ENCODE results near the gene NUTM2F.
"Not testable (repeated sequence)": the region's sequence is repeated elsewhere in the genome, so short reads cannot be mapped to it uniquely, and the experiment has no call there.

Gene NUTM2F

GRCh38 chr9:94328544-94328943 is at the start of gene NUTM2F:
Gene NUTM2F, minus strand, starts transcription at chr9:94328644. Its CDS starts 21 bp downstream, at chr9:94328623.
- DNase-seq: not testable (repeated sequence)

DNA sequence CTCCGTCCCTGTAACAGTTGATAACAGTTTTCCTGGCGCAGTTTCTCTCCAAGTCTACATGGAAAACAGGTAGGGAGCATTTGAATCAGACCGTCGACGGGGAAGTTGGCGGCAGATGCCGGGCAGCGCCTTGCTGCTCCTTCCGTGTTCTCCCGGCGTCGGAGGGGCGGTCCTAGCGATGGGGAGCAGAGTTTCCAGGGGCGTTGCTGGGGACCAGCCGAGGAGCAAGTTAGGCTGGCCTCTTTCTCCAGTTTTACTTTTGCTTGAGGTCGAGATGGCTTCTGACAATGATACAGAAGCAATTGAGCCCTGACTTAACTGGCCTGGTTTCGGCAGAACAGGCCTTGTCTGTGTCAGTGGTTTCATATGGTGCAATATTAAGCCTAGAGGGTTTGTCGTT is 46.8 kb upstream of the NUTM2F start:
- DNase-seq: not testable (repeated sequence)

- peak; percentile 58 to 82 (median 66) for DNase-seq
Observed at GRCh38 chr9:94374176-94375056, 46.0 kb upstream of the NUTM2F start.

- not testable (repeated sequence) for DNase-seq
Observed at GRCh38 chr9:94373779-94374175, 45.3 kb upstream of the NUTM2F start.

- DNase-seq: not testable (repeated sequence)
Observed at GRCh38 chr9:94370266-94370665, 41.8 kb upstream of the NUTM2F start.

- not testable (repeated sequence) for DNase-seq
Observed at GRCh38 chr9:94364093-94364614, 35.7 kb upstream of the NUTM2F start.

- DNase-seq: not testable (repeated sequence)
Observed at GRCh38 chr9:94357158-94357557, 28.7 kb upstream of the NUTM2F start.

GRCh38 chr9:94351901-94352723 is 23.7 kb upstream of the NUTM2F start:
- DNase-seq: not testable (repeated sequence)

GRCh38 chr9:94348754-94349153 is 20.3 kb upstream of the NUTM2F start:
- not testable (repeated sequence) for DNase-seq

DNA sequence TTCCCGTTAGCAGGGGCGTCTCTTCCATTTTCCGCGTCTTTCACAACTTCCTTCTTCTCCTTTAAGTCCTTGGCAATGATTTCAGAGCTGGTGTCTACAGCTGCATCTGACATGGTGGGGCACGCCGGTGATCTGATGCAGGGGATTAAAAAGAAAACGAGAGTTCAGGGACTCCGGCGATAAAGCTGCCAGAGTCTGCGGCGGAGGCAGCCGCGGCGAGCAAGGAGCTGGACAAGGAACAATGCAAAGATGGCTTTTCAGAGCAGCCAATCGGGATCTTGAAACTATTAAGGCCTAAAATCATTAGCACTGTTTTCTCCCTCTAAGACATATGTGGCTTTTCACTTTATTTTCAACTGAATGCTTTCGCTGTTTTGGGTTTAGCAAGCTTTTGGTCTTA is 19.0 kb upstream of the NUTM2F start:
- not testable (repeated sequence) for DNase-seq

GRCh38 chr9:94341703-94342102 is 13.3 kb upstream of the NUTM2F start:
- not testable (repeated sequence) for DNase-seq

DNA sequence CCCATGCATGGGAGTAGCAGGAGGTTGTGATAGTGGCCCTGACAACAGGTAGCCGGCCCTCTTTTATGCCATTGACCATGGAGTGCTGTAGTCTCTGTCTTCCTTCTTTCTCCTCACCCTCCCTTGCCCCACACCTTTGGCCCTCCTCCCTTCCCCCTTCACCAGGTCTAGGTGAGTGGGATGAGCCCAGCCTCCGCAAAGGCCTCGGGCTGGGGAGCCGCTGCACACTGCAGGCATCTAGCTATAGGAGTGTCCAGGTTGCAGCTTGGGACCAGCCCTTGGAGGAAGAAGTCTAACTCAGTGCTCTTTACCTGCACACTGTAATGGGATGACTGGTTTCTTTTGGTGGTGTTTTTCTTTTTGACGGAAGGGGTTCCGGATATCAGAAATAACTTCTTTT is 12.3 kb upstream of the NUTM2F start:
- not testable (repeated sequence) for DNase-seq

- not testable (repeated sequence) for DNase-seq
Observed at GRCh38 chr9:94339657-94340056, 11.2 kb upstream of the NUTM2F start.

GRCh38 chr9:94338723-94339122 is 10.3 kb upstream of the NUTM2F start:
- DNase-seq: not testable (repeated sequence)

DNA sequence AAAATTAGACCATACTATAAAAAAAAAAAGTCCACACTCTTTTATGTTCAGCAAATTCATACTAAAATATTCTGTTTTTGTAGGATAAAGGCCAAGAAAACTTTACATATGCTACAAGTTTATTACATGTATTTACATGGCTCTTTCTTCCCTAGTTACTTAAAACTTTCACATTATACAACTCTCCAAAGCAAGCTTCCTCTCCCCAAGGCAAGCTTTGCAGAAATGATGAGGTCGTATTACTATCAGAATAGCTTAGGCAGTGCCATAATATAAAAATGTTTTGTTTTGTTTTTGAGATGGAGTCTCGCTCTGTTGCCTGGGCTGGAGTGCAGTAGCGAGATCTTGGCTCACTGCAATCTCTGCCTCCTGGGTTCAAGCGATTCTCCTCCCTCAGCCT is 8.0 kb upstream of the NUTM2F start:
- DNase-seq: not testable (repeated sequence)

DNA sequence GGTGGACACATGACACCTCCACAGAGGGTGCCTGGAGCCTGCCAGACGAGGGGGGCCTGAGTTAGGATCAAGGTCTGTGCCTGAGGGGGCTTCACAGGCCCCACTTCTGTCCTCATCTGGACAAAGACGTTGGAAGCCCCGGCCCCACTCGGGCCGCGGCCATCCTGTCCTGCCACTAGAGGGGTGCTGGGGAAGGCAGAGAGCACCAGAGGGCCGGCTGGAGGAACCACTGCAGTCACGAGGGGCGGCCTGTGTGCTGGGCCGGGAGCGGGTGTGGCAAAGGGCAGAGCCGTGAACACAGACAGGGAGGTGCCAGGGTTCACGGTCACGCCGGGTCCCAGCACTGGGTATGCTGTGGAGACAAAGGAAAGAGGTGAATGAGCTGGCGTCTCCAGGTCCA is 2.9 kb downstream of the NUTM2F start:
- not testable (repeated sequence) for DNase-seq

- not testable (repeated sequence) for DNase-seq
Observed at GRCh38 chr9:94323153-94323798, 5.2 kb downstream of the NUTM2F start.

DNA sequence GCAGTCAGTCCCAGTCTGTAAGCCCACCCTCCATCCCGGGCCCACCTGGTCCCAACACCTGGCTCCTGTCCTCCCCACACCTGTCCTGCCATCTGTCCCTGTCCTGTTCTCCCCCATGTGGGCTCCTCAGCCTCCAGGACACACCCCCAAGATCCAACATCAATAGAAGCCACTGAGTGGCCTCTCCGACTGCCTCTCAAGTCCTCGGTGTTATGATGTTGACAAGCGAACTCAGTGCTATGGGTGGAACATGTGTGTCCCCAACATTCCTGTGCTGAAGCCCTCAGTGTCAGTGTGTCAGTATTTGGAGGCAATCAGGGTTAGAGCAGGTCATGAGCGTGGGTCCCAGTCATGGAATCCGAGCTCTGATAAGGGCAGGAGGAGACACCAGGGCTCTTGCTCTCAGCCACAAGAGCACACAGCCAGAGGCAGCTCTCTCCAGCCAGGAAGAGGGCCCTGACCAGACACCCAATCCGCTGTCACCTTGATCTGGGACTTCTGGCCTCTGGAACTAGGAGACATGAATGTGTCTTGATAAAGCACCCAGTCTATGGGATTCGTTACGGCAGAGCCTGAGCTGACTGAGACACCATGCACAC is 6.0 kb downstream of the NUTM2F start:
- not testable (repeated sequence) for DNase-seq

DNA sequence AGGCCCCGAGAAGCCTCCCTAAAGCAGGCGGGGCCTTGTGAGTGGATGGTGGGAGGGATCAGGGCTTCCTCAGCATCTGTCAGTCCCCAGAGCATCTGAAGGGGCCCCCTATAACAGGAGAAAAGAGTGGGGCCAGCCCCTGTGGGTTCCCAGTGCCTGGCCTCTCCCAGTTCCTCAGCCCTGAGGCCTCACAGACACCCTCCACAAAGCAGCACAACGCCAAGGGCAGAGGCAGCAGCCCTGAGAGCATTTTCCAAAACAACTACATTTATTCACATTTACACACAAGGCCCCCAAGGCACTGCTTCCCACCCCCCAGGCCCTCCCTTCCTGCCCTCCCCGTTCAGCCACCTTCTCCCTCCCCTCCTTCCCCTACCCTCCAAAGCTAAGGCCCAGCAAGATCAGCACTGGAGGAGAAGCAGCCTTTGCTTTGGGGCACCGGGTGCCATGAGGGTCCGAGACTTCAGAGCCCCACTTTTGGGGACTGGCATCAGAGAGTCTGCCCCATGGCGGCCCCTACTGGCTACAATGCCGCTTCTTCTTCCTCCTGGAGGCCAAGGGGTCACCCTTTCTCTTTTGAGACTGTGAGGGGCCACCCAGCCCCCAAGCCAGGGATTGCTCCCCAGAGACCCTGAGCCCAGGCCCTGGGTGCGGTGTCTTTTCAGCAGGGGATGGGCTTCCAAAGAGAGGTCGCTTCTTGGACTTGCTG is 10.3 kb downstream of the NUTM2F start:
- not testable (repeated sequence) for DNase-seq

DNA sequence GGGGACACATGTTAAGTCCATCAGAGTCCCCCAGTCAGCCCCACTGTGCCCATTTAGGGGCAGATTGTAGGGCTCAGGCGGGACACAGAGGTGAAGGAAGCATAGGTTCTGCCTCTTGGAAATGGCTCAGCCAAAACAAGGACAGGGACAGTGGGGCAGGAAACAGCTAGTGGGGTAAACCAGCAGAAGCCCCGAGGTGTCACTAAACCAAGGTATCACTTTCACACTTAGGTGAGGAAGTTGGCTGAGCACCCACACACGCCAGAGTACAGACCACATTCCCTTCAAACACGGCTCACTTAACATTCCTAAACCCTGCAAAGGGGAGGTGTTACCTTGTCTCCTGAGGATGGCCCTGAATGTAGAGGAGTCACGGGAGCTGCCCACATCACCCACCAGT is 12.2 kb downstream of the NUTM2F start:
- not testable (repeated sequence) for DNase-seq
